ENCODE measurements around the gene ELF5.

ELF5 gene
- long read RNA-seq, donor 1, transcript ELF5-201 (7 exons, 2,321 nt) = major isoform, 13 of 30 reads
- long read RNA-seq, donor 1, transcript ELF5-205 (3 exons, 2,330 nt) = minor isoform, 6 of 30 reads
- long read RNA-seq, donor 1, transcript ELF5-202 (7 exons, 2,450 nt) = minor isoform, 5 of 30 reads
- long read RNA-seq, donor 1, partial matches to known transcripts = 6 of 30 reads
- long read RNA-seq, donor 1, other reads (novel, unspliced or antisense) = 0 of 30 reads
- long read RNA-seq, donor 2, partial matches to known transcripts = 0 of 2 reads
- long read RNA-seq, donor 2, other reads (novel, unspliced or antisense) = 0 of 2 reads
- long read RNA-seq, donor 3, transcript ELF5-201 (7 exons, 2,321 nt) = major isoform, 5 of 7 reads
- long read RNA-seq, donor 3, partial matches to known transcripts = 0 of 7 reads
- long read RNA-seq, donor 3, other reads (novel, unspliced or antisense) = 0 of 7 reads
- long read RNA-seq, donor 4, transcript ELF5-202 (7 exons, 2,450 nt) = minor isoform, 5 of 16 reads
- long read RNA-seq, donor 4, transcript ELF5-201 (7 exons, 2,321 nt) = major isoform, 7 of 16 reads
- long read RNA-seq, donor 4, partial matches to known transcripts = 0 of 16 reads
- long read RNA-seq, donor 4, other reads (novel, unspliced or antisense) = 0 of 16 reads
- long read RNA-seq, donor 5, partial matches to known transcripts = 0 of 5 reads
- long read RNA-seq, donor 5, other reads (novel, unspliced or antisense) = 0 of 5 reads
- long read RNA-seq, donor 6, transcript ELF5-201 (7 exons, 2,321 nt) = major isoform, 9 of 11 reads
- long read RNA-seq, donor 6, partial matches to known transcripts = 0 of 11 reads
- long read RNA-seq, donor 6, other reads (novel, unspliced or antisense) = 0 of 11 reads
- long read RNA-seq, donor 7, transcript ELF5-201 (7 exons, 2,321 nt) = major isoform, 12 of 30 reads
- long read RNA-seq, donor 7, transcript ELF5-202 (7 exons, 2,450 nt) = minor isoform, 6 of 30 reads
- long read RNA-seq, donor 7, transcript ELF5-205 (3 exons, 2,330 nt) = minor isoform, 7 of 30 reads
- long read RNA-seq, donor 7, partial matches to known transcripts = 5 of 30 reads
- long read RNA-seq, donor 7, other reads (novel, unspliced or antisense) = 0 of 30 reads
- long read RNA-seq, donor 8, transcript ELF5-201 (7 exons, 2,321 nt) = major isoform, 6 of 9 reads
- long read RNA-seq, donor 8, partial matches to known transcripts = 0 of 9 reads
- long read RNA-seq, donor 8, other reads (novel, unspliced or antisense) = 0 of 9 reads

GRCh38 chr11:34513682-34514449 is at the start of gene ELF5:
ELF5 (minus strand) TSS chr11:34513794; CDS start chr11:34505749, 8,045 bp downstream.
- no peak for DNase-seq

GRCh38 chr11:34562976-34563375 is 49.4 kb upstream of the ELF5 start:
- no peak for DNase-seq

GRCh38 chr11:34560511-34560910 is 46.9 kb upstream of the ELF5 start:
- no peak for DNase-seq

- DNase-seq = no peak
Observed at GRCh38 chr11:34558673-34559072, 45.1 kb upstream of the ELF5 start.

GRCh38 chr11:34558211-34558610 is 44.6 kb upstream of the ELF5 start:
- no peak for DNase-seq

- no peak for DNase-seq
Observed at GRCh38 chr11:34552270-34552669, 38.7 kb upstream of the ELF5 start.

GRCh38 chr11:34549271-34549670 is 35.7 kb upstream of the ELF5 start:
- peak; percentile 13 for DNase-seq

- DNase-seq = no peak
Observed at GRCh38 chr11:34548278-34548677, 34.7 kb upstream of the ELF5 start.

- DNase-seq = no peak
Observed at GRCh38 chr11:34546511-34547209, 33.1 kb upstream of the ELF5 start.

- no peak for DNase-seq
Observed at GRCh38 chr11:34542089-34542488, 28.5 kb upstream of the ELF5 start.

- DNase-seq = no peak
Observed at GRCh38 chr11:34540870-34541269, 27.3 kb upstream of the ELF5 start.

GRCh38 chr11:34537636-34538035 is 24.0 kb upstream of the ELF5 start:
- DNase-seq = no peak

- no peak for DNase-seq
Observed at GRCh38 chr11:34536056-34536455, 22.5 kb upstream of the ELF5 start.

GRCh38 chr11:34534826-34535225 is 21.2 kb upstream of the ELF5 start:
- no peak for DNase-seq

GRCh38 chr11:34531663-34532062 is 18.1 kb upstream of the ELF5 start:
- DNase-seq = no peak

GRCh38 chr11:34530545-34531234 is 17.1 kb upstream of the ELF5 start:
- no peak for DNase-seq

- no peak for DNase-seq
Observed at GRCh38 chr11:34529643-34530042, 16.0 kb upstream of the ELF5 start.

GRCh38 chr11:34528072-34528471 is 14.5 kb upstream of the ELF5 start:
- no peak for DNase-seq

- DNase-seq = no peak
Observed at GRCh38 chr11:34525888-34526657, 12.5 kb upstream of the ELF5 start.

- DNase-seq = no peak
Observed at GRCh38 chr11:34525098-34525497, 11.5 kb upstream of the ELF5 start.
